GM18502 (cell line): Measurements from ENCODE around the gene NEK6.

ENCODE experiments used
- ATAC-seq: cut with Tn5 transposase; IDR thresholded peaks from one replicate; pipeline ENCODE4 v1.9.1; 2021; ENCODE audit warnings: mild to moderate bottlenecking; ENCODE audit not compliant: unreplicated experiment, poor library complexity

The NEK6 gene

DNA sequence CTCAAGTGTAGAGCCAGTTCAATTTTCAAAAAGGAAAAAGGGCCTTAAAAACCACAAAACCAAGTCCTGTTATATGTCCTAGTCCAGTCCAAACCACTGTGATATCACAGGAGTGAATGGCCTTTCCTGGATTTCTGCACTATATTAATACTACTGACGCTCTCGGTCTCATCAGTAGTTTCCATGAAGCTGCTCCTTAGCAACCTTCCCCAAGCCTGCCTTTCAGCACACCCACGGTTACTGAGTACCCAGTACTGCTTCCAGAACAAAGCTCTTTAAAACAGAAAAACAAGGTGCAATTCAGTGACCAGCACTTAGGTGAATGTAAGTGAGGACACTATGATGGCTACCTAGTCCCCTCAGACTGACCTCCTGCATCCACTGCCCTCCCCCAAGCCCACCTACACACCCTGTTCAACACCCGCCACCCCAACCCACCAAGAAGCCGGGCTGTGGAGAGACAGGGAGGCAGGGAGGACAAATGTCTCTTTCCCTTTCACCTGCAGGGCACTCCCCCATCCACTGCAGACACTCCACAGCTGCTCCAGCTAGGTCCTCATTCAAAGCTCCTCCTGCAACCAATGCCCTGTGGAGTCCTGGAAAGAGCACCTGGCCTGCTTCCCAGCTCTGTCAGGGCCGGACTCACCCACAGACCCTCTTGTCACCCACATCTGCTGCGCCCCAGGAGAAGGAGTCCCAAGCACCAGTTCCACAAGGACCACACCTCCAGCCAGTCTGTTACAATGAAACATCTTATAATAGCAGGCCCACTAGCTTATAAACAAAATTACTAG, 131.6 kb downstream of the NEK6 start:
- no peak for ATAC-seq

GRCh38 chr9:124390794-124391658, 133.3 kb downstream of the NEK6 start:
- ATAC-seq = no peak

- no peak for ATAC-seq
Measured at GRCh38 chr9:124392254-124392870, 134.6 kb downstream of the NEK6 start.

- ATAC-seq = no peak
Measured at GRCh38 chr9:124392871-124393460, 135.2 kb downstream of the NEK6 start.

GRCh38 chr9:124394167-124394566, 136.4 kb downstream of the NEK6 start:
- no peak for ATAC-seq

DNA sequence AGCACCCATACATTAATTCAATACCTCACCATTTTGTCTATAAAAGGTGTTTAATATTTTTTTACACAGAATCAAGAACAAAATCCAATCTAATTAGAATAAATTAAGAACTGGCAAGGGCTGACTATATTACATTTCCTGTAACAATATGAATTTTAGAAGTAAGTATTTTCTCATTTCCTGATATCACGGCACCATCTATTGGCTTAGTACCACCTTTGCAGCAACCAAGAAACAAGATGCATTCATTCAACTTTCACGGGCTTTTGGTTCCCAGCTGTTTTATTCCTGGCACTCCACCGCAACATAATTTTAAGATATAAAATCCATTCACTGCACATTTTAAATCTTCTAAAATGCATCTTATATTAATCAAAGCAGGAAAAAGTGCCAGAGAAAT, 136.8 kb downstream of the NEK6 start:
- ATAC-seq = no peak

DNA sequence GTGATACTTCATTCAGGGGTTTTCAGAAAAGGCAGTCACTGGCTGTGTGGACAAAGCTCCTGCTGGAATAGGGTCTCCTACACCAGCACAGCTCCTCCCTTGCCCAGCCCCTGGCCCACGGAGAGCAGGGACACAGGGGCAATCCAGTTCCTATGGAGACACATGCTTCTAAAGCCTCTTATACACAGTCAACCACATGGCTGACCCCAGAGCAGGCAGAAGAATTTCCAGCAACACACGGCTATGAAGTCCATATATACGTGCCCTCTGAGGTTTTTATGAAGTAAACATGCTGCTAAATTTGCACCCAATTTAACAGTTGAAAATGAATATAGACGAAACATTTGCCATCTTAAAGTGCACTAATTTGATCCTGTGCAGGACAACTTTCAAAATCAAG, 138.1 kb downstream of the NEK6 start:
- no peak for ATAC-seq

- ATAC-seq = no peak
Measured at GRCh38 chr9:124398191-124398935, 140.6 kb downstream of the NEK6 start.

GRCh38 chr9:124399323-124399967, 141.7 kb downstream of the NEK6 start:
- no peak for ATAC-seq

DNA sequence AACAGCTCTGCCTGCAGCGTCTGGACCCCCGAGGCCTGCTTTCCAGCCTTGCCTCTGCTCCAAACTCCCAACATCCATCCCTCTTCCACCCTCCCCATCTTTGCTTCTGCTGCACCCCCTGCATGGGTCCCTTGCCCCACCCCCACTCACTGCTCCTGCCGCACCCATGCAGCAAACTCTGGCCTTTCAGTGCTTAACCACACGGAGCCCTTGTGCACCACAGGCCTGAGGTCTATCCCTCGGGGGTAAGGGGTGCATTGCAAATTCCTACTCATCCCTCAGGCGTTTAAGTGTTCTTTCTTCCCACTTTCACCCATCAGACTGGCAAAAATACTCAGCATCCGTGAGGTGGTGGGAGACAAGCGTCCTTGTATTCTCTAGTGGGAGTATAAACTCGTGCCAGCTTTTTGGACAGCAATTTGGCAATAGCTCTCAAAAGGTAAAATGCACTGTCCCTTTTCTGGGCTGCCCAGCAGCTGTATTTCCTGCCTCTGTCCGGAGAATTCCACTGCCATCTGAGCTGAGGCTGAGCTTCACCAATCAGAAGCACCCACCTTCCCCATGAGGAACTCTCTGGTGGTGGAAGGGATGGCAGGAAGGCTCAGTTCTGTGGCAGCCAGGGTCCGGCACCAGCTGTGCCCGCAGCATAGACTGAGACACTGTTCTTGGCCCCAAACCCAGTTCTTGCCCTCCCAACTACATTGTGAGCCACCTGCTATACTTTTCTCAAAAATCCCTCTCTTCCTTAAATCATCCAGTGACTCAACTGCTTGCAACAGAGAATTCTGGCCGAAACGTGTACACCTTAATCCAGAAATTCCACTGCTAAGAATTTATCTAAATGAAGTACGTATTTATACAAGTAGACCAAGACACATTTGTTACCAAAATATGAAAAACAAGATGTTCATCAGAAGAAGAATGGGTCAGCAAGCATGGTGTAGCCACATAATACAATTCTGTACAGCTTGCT, 142.5 kb downstream of the NEK6 start:
- no peak for ATAC-seq
